Stimulated activated naive CD8-positive, alpha-beta T cell treated with anti-CD3 and anti-CD28 coated beads, Interleukin-15, Interleukin-2, amounts not matched to agents 100 ng/mL and 50 ng/mL, for 24 hours (primary cell): Measurements from ENCODE around the gene TECR.
"Not testable (repeated sequence)": the region's sequence is repeated elsewhere in the genome, so short reads cannot be mapped to it uniquely, and the experiment has no call there.

Experiments used
- H3K27ac Mint-ChIP-seq: one replicate; pipeline ENCODE4 v1.8.0; 2021; ENCODE audit warnings: mild to moderate bottlenecking, mixed read lengths
- H3K27me3 Mint-ChIP-seq: one replicate; pipeline ENCODE4 v1.8.0; 2021; ENCODE audit warnings: mixed read lengths
- H3K36me3 Mint-ChIP-seq: one replicate; pipeline ENCODE4 v1.8.0; 2021; ENCODE audit warnings: low read depth, mixed read lengths
- H3K4me1 Mint-ChIP-seq: one replicate; pipeline ENCODE4 v1.8.0; 2021; ENCODE audit warnings: low read depth, mixed read lengths
- H3K4me3 Mint-ChIP-seq: one replicate; pipeline ENCODE4 v1.8.0; 2021; ENCODE audit warnings: mild to moderate bottlenecking, mixed read lengths
- H3K9me3 Mint-ChIP-seq: one replicate; pipeline ENCODE4 v1.8.0; 2021; ENCODE audit warnings: mixed read lengths

Gene TECR

GRCh38 chr19:14559916-14560775 lies 30.8 kb downstream of the TECR start:
- Mint-ChIP-seq H3K4me3 (no peak overlapping the region), H3K27ac (no peak overlapping the region), H3K4me1 (peaks cover 33% of the 10 kb centered on the region)

GRCh38 chr19:14560776-14561108 lies 31.3 kb downstream of the TECR start:
- no peaks in the 10 kb centered on the region for H3K9me3 Mint-ChIP-seq
- peaks cover 32% of the 10 kb centered on the region for H3K4me1 Mint-ChIP-seq
- H3K27me3 Mint-ChIP-seq, result no peaks in the 10 kb centered on the region

More at GRCh38 chr19:14559916-14560775, 30.8 kb downstream of the TECR start:
- Mint-ChIP-seq H3K36me3 (peaks cover 9% of the 10 kb centered on the region), H3K9me3 (no peaks in the 10 kb centered on the region), H3K27me3 (no peaks in the 10 kb centered on the region)

GRCh38 chr19:14561249-14561648 lies 31.9 kb downstream of the TECR start:
- no peak overlapping the region for H3K27ac Mint-ChIP-seq
- peaks cover 4% of the 10 kb centered on the region for H3K36me3 Mint-ChIP-seq
- no peaks in the 10 kb centered on the region for H3K27me3 Mint-ChIP-seq
- H3K4me1 Mint-ChIP-seq, result peaks cover 27% of the 10 kb centered on the region
- H3K4me3 Mint-ChIP-seq, result no peak overlapping the region
- no peaks in the 10 kb centered on the region for H3K9me3 Mint-ChIP-seq

More at GRCh38 chr19:14560776-14561108, 31.3 kb downstream of the TECR start:
- H3K27ac Mint-ChIP-seq, result no peak overlapping the region
- no peak overlapping the region for H3K4me3 Mint-ChIP-seq
- H3K36me3 Mint-ChIP-seq, result peaks cover 7% of the 10 kb centered on the region

GRCh38 chr19:14561847-14562351 lies 32.5 kb downstream of the TECR start:
- Mint-ChIP-seq H3K27me3 (no peaks in the 10 kb centered on the region), H3K9me3 (no peaks in the 10 kb centered on the region), H3K27ac (peak overlapping the region; percentile 67)

GRCh38 chr19:14562660-14563589 lies 33.5 kb downstream of the TECR start:
- H3K4me1 Mint-ChIP-seq, result peaks cover 26% of the 10 kb centered on the region
- no peaks in the 10 kb centered on the region for H3K9me3 Mint-ChIP-seq
- no peak overlapping the region for H3K4me3 Mint-ChIP-seq
- peaks cover 4% of the 10 kb centered on the region for H3K36me3 Mint-ChIP-seq
- no peaks in the 10 kb centered on the region for H3K27me3 Mint-ChIP-seq
- H3K27ac Mint-ChIP-seq, result no peak overlapping the region

More at GRCh38 chr19:14561847-14562351, 32.5 kb downstream of the TECR start:
- H3K4me1 Mint-ChIP-seq, result peaks cover 21% of the 10 kb centered on the region
- peaks cover 4% of the 10 kb centered on the region for H3K36me3 Mint-ChIP-seq
- no peak overlapping the region for H3K4me3 Mint-ChIP-seq

GRCh38 chr19:14563590-14563926 lies 34.2 kb downstream of the TECR start:
- Mint-ChIP-seq H3K9me3 (no peaks in the 10 kb centered on the region), H3K27me3 (no peaks in the 10 kb centered on the region), H3K4me1 (peaks cover 29% of the 10 kb centered on the region), H3K4me3 (no peak overlapping the region), H3K36me3 (peaks cover 4% of the 10 kb centered on the region), H3K27ac (no peak overlapping the region)

- no peak overlapping the region for H3K4me3 Mint-ChIP-seq
- peaks cover 4% of the 10 kb centered on the region for H3K36me3 Mint-ChIP-seq
- no peaks in the 10 kb centered on the region for H3K9me3 Mint-ChIP-seq
- H3K4me1 Mint-ChIP-seq, result peaks cover 35% of the 10 kb centered on the region
- no peaks in the 10 kb centered on the region for H3K27me3 Mint-ChIP-seq
- H3K27ac Mint-ChIP-seq, result peak overlapping the region; percentile 45
Measured at GRCh38 chr19:14563989-14564651, 34.7 kb downstream of the TECR start.

GRCh38 chr19:14564652-14565297 lies 35.4 kb downstream of the TECR start:
- not testable (repeated sequence) for H3K9me3 Mint-ChIP-seq, H3K36me3 Mint-ChIP-seq, H3K27me3 Mint-ChIP-seq, H3K4me3 Mint-ChIP-seq
- Mint-ChIP-seq H3K4me1 (peaks cover 41% of the 10 kb centered on the region), H3K27ac (peak overlapping the region; percentile 45)

- Mint-ChIP-seq H3K27ac (no peak overlapping the region), H3K36me3 (peaks cover 4% of the 10 kb centered on the region), H3K4me1 (peaks cover 42% of the 10 kb centered on the region), H3K27me3 (no peaks in the 10 kb centered on the region), H3K4me3 (no peak overlapping the region), H3K9me3 (no peaks in the 10 kb centered on the region)
Measured at GRCh38 chr19:14565298-14565679, 35.9 kb downstream of the TECR start.

GRCh38 chr19:14565765-14566711 lies 36.6 kb downstream of the TECR start:
- peaks cover 4% of the 10 kb centered on the region for H3K36me3 Mint-ChIP-seq
- no peak overlapping the region for H3K4me3 Mint-ChIP-seq
- H3K4me1 Mint-ChIP-seq, result peaks cover 45% of the 10 kb centered on the region
- no peaks in the 10 kb centered on the region for H3K9me3 Mint-ChIP-seq
- H3K27me3 Mint-ChIP-seq, result no peaks in the 10 kb centered on the region
- no peak overlapping the region for H3K27ac Mint-ChIP-seq

GRCh38 chr19:14566712-14567077 lies 37.3 kb downstream of the TECR start:
- Mint-ChIP-seq H3K4me3 (no peak overlapping the region), H3K4me1 (peaks cover 46% of the 10 kb centered on the region), H3K27me3 (no peaks in the 10 kb centered on the region), H3K27ac (no peak overlapping the region), H3K9me3 (no peaks in the 10 kb centered on the region), H3K36me3 (peaks cover 4% of the 10 kb centered on the region)

- Mint-ChIP-seq H3K36me3 (peaks cover 4% of the 10 kb centered on the region), H3K27me3 (no peaks in the 10 kb centered on the region), H3K4me1 (peaks cover 43% of the 10 kb centered on the region), H3K9me3 (no peaks in the 10 kb centered on the region), H3K27ac (no peak overlapping the region), H3K4me3 (no peak overlapping the region)
Measured at GRCh38 chr19:14567079-14567478, 37.7 kb downstream of the TECR start.

GRCh38 chr19:14570864-14571527 lies 41.6 kb downstream of the TECR start:
- H3K4me1 Mint-ChIP-seq, result peaks cover 55% of the 10 kb centered on the region
- H3K4me3 Mint-ChIP-seq, result peak overlapping the region; percentile 95
- H3K36me3 Mint-ChIP-seq, result no peaks in the 10 kb centered on the region
- H3K27ac Mint-ChIP-seq, result peak overlapping the region; percentile 90
- no peaks in the 10 kb centered on the region for H3K27me3 Mint-ChIP-seq
- H3K9me3 Mint-ChIP-seq, result no peaks in the 10 kb centered on the region
